ENCODE results near the gene RHBG.

GRCh38 chr1:156367383-156368156, 1.4 kb upstream of the RHBG start:
- TF ChIP-seq CTCF (IDR thresholded peaks at IDR 0.05) (no peak), EP300 (IDR thresholded peaks at IDR 0.05) (no peak), POLR2AphosphoS5 (IDR thresholded peaks at IDR 0.05) (no peak), POLR2A (IDR thresholded peaks at IDR 0.05) (no peak)

Measured in suprapubic skin (tissue), 4 donors.